Coronary artery (tissue), 2 donors: ENCODE results near the gene EXO1.

Experiments
- DNase-seq: peaks from one replicate; pipeline ENCODE4 v3.0.0-alpha.2; 2017; ENCODE audit warnings: low spot score
- H3K27ac ChIP-seq, 2 donors: fragments of 200-600 bp; sonication (generic); one replicate each; pipeline ENCODE4 v1.5.1; 2016 to 2019
- H3K4me3 ChIP-seq: fragments of 200-600 bp; sonication (generic); 2 replicates; pipeline ENCODE4 v1.5.1; 2016; ENCODE audit warnings: mild to moderate bottlenecking, moderate library complexity
- CTCF ChIP-seq: fragments of 200-600 bp; sonication (generic); IDR thresholded peaks from one replicate; pipeline ENCODE4 v1.5.1; 2019; ENCODE audit warnings: antibody characterized with exemption

EXO1 gene

GRCh38 chr1:241836941-241837340 is 11.1 kb upstream of the EXO1 start:
- TF ChIP-seq CTCF = no peak
- DNase-seq = no peak
- no peak overlapping the region for H3K27ac ChIP-seq
- H3K4me3 ChIP-seq = no peak overlapping the region

GRCh38 chr1:241837416-241837815 is 10.6 kb upstream of the EXO1 start:
- no peak for DNase-seq
- H3K4me3 ChIP-seq = no peak overlapping the region
- no peak overlapping the region for H3K27ac ChIP-seq
- no peak for TF ChIP-seq CTCF

DNA sequence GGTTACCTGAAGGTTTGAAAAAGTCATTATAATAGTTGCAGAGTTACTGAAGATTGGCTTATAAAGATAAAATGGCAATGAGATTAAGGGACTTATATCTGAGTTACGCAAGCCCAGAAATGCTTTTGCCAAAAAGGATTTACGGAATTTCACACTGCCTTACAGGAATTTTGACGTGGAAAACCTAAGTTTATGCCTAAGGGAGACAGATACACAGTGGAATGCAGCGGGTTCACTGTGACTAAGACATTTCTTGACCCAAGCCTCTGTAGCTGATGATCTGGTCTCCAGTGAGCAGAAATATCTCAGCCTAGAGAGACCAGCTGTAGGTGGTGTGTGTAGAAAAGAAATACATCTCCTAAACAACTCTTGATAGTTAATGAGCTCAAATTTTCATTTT is 10.1 kb upstream of the EXO1 start:
- H3K4me3 ChIP-seq = no peak overlapping the region
- no peak for DNase-seq
- H3K27ac ChIP-seq = no peak overlapping the region
- TF ChIP-seq CTCF = no peak

GRCh38 chr1:241838897-241839296 is 9.1 kb upstream of the EXO1 start:
- TF ChIP-seq CTCF = no peak
- DNase-seq = no peak
- Histone ChIP-seq H3K4me3 (no peak overlapping the region), H3K27ac (no peak overlapping the region)

- H3K27ac ChIP-seq = no peak overlapping the region
Measured at GRCh38 chr1:241839369-241839979, 8.5 kb upstream of the EXO1 start.

DNA sequence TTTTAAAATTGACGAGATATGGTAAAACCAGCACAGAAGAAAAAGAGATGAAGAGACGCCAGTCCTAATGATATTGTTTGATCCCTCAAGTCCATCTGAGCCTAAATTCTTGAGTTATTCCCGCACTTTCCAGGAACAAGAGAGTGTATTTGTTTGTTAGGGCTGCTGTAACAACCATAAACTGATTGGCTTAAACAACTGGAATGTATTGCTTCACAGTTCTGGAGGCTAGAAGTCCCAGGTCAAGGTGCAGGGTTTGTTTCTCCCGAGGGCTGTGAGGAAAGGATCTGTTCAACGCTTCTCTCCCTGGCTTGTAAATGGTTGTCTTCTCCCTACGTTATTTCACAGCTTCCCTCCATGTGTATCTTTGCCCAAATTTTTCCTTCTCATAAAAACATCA is 7.8 kb upstream of the EXO1 start:
- no peak for TF ChIP-seq CTCF
- Histone ChIP-seq H3K27ac (no peak overlapping the region), H3K4me3 (no peak overlapping the region)
- no peak for DNase-seq

More at GRCh38 chr1:241839369-241839979, 8.5 kb upstream of the EXO1 start:
- H3K4me3 ChIP-seq = no peak overlapping the region
- no peak for TF ChIP-seq CTCF
- DNase-seq = no peak

DNA sequence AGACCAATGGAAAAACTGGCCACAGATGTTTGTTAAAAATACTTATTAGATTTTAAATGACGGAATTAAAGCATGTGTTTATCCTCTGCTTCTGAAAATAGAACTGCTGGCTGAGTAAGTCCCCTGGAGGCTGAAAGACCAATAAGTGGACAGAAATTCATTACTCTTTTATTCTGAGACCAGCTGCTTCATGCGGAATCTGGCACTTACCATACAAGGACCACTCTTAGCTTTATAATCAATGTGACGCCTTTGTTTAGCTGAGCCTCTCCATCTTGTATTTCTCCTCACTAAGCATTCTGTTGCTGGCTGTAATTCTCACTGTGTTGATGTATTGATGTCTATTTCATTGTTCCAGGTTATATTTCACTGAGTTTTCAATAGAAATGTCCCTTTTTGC is 6.3 kb upstream of the EXO1 start:
- H3K4me3 ChIP-seq = no peak overlapping the region
- TF ChIP-seq CTCF = no peak
- no peak for DNase-seq
- no peak overlapping the region for H3K27ac ChIP-seq
